HG02610 (cell line): ENCODE measurements around the gene SCN7A.
"Not testable (repeated sequence)": the region's sequence is repeated elsewhere in the genome, so short reads cannot be mapped to it uniquely, and the experiment has no call there.

Source experiments
- ATAC-seq: cut with Tn5 transposase; IDR thresholded peaks from one replicate; pipeline ENCODE4 v1.9.1; 2021; ENCODE audit warnings: mild to moderate bottlenecking, moderate library complexity; ENCODE audit not compliant: unreplicated experiment

SCN7A gene

GRCh38 chr2:166361351-166362153, 132.5 kb downstream of the SCN7A start:
- no peak for ATAC-seq

- no peak for ATAC-seq
Measured at GRCh38 chr2:166360906-166361305, 133.1 kb downstream of the SCN7A start.

GRCh38 chr2:166360426-166360825, 133.6 kb downstream of the SCN7A start:
- ATAC-seq, result no peak

GRCh38 chr2:166357950-166358321, 136.1 kb downstream of the SCN7A start:
- not testable (repeated sequence) for ATAC-seq

GRCh38 chr2:166357068-166357949, 136.7 kb downstream of the SCN7A start:
- ATAC-seq, result no peak
